GM23248 (cell line): ENCODE data around the gene CYP4X1. TPM values are rescaled to one million over a fixed set of nuclear protein-coding genes. Genes with fewer than 3 reads are reported as not detected.
A peak's percentile ranks its signal among the peaks of the same experiment; 100 is the strongest.
"Not testable (repeated sequence)": the region's sequence is repeated elsewhere in the genome, so short reads cannot be mapped to it uniquely, and the experiment has no call there.

ENCODE experiments used
- DNase-seq: peaks from one replicate; pipeline ENCODE4 v3.0.0-alpha.2; 2015
- H2AFZ ChIP-seq: fragments of 200-600 bp; sonication (generic); 2 replicates; pipeline ENCODE4 v1.6.1; 2016; ENCODE audit warnings: antibody characterized with exemption
- H3F3A ChIP-seq: fragments of 200-600 bp; sonication (generic); 2 replicates; pipeline ENCODE4 v1.6.1; 2016; ENCODE audit warnings: mild to moderate bottlenecking, antibody characterized with exemption, mixed run types; ENCODE audit not compliant: insufficient read depth
- H3K27ac ChIP-seq: fragments of 200-600 bp; sonication (generic); 2 replicates; pipeline ENCODE4 v1.5.1; 2016; ENCODE audit warnings: mild to moderate bottlenecking
- H3K27me3 ChIP-seq: fragments of 200-600 bp; sonication (generic); replicated peaks from 2 replicates; pipeline ENCODE4 v1.6.1; 2016; ENCODE audit warnings: mild to moderate bottlenecking; ENCODE audit not compliant: insufficient read depth
- H3K36me3 ChIP-seq: fragments of 200-600 bp; sonication (generic); 2 replicates; pipeline ENCODE4 v1.6.1; 2016; ENCODE audit warnings: low read depth, mild to moderate bottlenecking
- H3K4me1 ChIP-seq: fragments of 200-600 bp; sonication (generic); 2 replicates; pipeline ENCODE4 v1.6.1; 2016; ENCODE audit warnings: mild to moderate bottlenecking; ENCODE audit not compliant: insufficient read depth
- H3K4me2 ChIP-seq: fragments of 200-600 bp; sonication (generic); one replicate; pipeline ENCODE4 v1.6.1; 2016; ENCODE audit warnings: mild to moderate bottlenecking; ENCODE audit not compliant: unreplicated experiment
- H3K4me3 ChIP-seq: fragments of 200-600 bp; sonication (generic); 2 replicates; pipeline ENCODE4 v1.5.1; 2016; ENCODE audit warnings: mild to moderate bottlenecking
- H3K79me2 ChIP-seq: fragments of 200-600 bp; sonication (generic); 2 replicates; pipeline ENCODE4 v1.6.1; 2016; ENCODE audit warnings: mild to moderate bottlenecking; ENCODE audit not compliant: insufficient read depth
- H3K9ac ChIP-seq: fragments of 200-600 bp; sonication (generic); 2 replicates; pipeline ENCODE4 v1.6.1; 2016; ENCODE audit warnings: mild to moderate bottlenecking
- H3K9me2 ChIP-seq: fragments of 200-600 bp; sonication (generic); 2 replicates; pipeline ENCODE4 v1.6.1; 2016; ENCODE audit warnings: mixed run types, mild to moderate bottlenecking, moderate library complexity; ENCODE audit not compliant: insufficient read depth
- H3K9me3 ChIP-seq: fragments of 200-600 bp; sonication (generic); one replicate; pipeline ENCODE4 v1.6.1; 2017; ENCODE audit warnings: low read depth
- H4K20me1 ChIP-seq: fragments of 200-600 bp; sonication (generic); 2 replicates; pipeline ENCODE4 v1.6.0; 2016; ENCODE audit not compliant: insufficient read depth
- WGBS, 2 experiments: methylation state at CpG; one replicate each; pipeline ENCODE4 v1.1.6; 2015 to 2017; ENCODE audit warnings: low lambda C conversion rate in 2 of 2, low coverage in 1 of 2; ENCODE audit errors: missing lambda C conversion rate in 2 of 2; 5-methylcytosine and 5-hydroxymethylcytosine counted together
- in situ Hi-C: fragments of 300-500 bp; cut with MboI; formaldehyde crosslinking; loops from 2 replicates; pipeline ENCODE4 v1.15.0; 2020
- polyA plus RNA-seq: library from polyadenylated mRNA; unstranded; fragments of >200 nt; fragmentation: Nextera tagmentation; extraction: Ambion mirVana; gene quantifications from 2 replicates; pipeline ENCODE4 v1.2.1, GENCODE V29; 2016
- small RNA-seq: library from RNA; depleted of rRNA; stranded (forward); fragments of <200 nt; gene quantifications from one replicate; pipeline ENCODE3, GENCODE V24; 2014; ENCODE audit warnings: low read depth, low replicate concordance
- total RNA-seq: library from RNA; depleted of rRNA; stranded (reverse); fragments of >200 nt; shearing (Covaris generic); gene quantifications from 2 replicates; pipeline ENCODE4 v1.2.3, GENCODE V29; 2014; rRNA removed

Gene CYP4X1
- total and polyA plus RNA-seq, 2 experiments from 2014 or later: not detected

DNA sequence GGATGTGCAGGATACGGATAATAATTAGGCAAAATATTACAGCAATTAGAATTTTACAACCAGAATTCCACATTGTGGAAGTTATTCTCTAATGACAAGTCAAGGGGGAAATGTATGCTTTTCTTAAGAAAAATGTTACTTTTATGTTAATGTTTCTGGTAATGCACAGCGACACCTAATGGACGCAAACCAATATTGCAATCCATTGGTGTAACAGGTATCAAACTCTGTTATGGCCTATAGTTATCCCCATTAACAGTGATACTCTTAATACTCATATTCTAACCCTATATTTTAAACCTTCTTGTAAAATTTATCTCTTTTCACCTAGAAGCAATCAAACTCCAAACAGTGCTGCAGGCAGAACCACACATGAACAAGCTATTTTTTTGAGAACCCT, 65.9 kb downstream of the CYP4X1 start:
- H3K27ac ChIP-seq, H3K27me3 ChIP-seq, in situ Hi-C loops, H3K79me2 ChIP-seq, H2AFZ ChIP-seq, H3K4me3 ChIP-seq, H3K9me2 ChIP-seq, H4K20me1 ChIP-seq, H3K9me3 ChIP-seq, H3K4me1 ChIP-seq, H3F3A ChIP-seq, H3K9ac ChIP-seq, H3K36me3 ChIP-seq, H3K4me2 ChIP-seq: not testable (repeated sequence)
- peak; percentile 31 for DNase-seq
- WGBS, 2 experiments: 2 to 7% methylated on average over 3 of the region's 3 CpGs

DNA sequence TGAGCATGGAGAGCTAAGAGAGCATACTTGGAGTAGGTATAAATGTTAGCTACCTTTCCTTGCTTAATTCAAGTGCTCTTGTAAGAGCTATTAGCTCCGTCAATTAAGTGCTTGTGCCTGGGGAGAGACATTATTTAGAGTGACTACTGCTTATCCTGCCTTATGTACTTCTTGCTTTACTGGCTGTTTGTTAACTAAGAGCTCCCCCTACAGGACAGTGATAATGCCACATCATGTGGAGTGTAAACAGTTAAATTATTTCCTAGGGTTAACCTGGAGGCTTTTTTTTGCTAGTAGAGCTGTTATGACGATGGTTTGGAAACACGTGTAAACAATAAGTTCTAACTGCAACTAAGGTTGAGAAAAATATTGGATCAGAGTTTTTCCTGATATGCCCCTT, 68.0 kb downstream of the CYP4X1 start:
- H3F3A ChIP-seq, H3K4me2 ChIP-seq, DNase-seq, in situ Hi-C loops, H3K9ac ChIP-seq, H3K27ac ChIP-seq, H2AFZ ChIP-seq, H3K4me3 ChIP-seq, H4K20me1 ChIP-seq, H3K9me2 ChIP-seq, H3K27me3 ChIP-seq, H3K79me2 ChIP-seq, H3K9me3 ChIP-seq, H3K36me3 ChIP-seq, H3K4me1 ChIP-seq: not testable (repeated sequence)
- WGBS, 2 experiments: 0 to 1% methylated on average over 3 of the region's 3 CpGs

Small RNA genes lying within 50 kb of the gene (small RNA-seq; reads per million reads assigned to genes)
- gene CYP4A27P (not detected), gene CYP4A43P (not detected), gene CYP4A44P (not detected)

Other genes starting within 250 kb of the CYP4X1 start
- gene CYP4B1, start 224.6 kb upstream of the CYP4X1 start, total RNA-seq: not detected in 2 replicates
- not detected in 2 replicates for gene CYP4B1, start 224.6 kb upstream of the CYP4X1 start, polyA plus RNA-seq
- not detected in 2 replicates for gene CYP4A11, start 82.2 kb upstream of the CYP4X1 start, total RNA-seq
- gene CYP4A11, start 82.2 kb upstream of the CYP4X1 start, polyA plus RNA-seq: not detected in 2 replicates
- not detected in 2 replicates for gene CYP4Z1, start 43.6 kb downstream of the CYP4X1 start, total RNA-seq
- gene CYP4Z1, start 43.6 kb downstream of the CYP4X1 start, polyA plus RNA-seq: not detected in 2 replicates
- not detected in 2 replicates for gene CYP4A22, start 113.8 kb downstream of the CYP4X1 start, total RNA-seq
- gene CYP4A22, start 113.8 kb downstream of the CYP4X1 start, polyA plus RNA-seq: not detected in 2 replicates
- gene PDZK1IP1, start 166.4 kb downstream of the CYP4X1 start, total RNA-seq: not detected in 2 replicates
- gene PDZK1IP1, start 166.4 kb downstream of the CYP4X1 start, polyA plus RNA-seq: not detected in 2 replicates
- not detected in 2 replicates for gene TAL1, start 208.6 kb downstream of the CYP4X1 start, total RNA-seq
- not detected in 2 replicates for gene TAL1, start 208.6 kb downstream of the CYP4X1 start, polyA plus RNA-seq